Nucleus accumbens (tissue), 56 donors: ENCODE data around the gene ANKMY1.
"Not testable (repeated sequence)": the region's sequence is repeated elsewhere in the genome, so short reads cannot be mapped to it uniquely, and the experiment has no call there.

ENCODE experiments used
- DNase-seq, 56 donors: peaks; one replicate each; lab custom pipeline; 2025; lab: John Stamatoyannopoulos, UW

The ANKMY1 gene

GRCh38 chr2:240523451-240524281 lies 34.1 kb downstream of the ANKMY1 start:
- no peak for DNase-seq

GRCh38 chr2:240522406-240522805 lies 35.4 kb downstream of the ANKMY1 start:
- DNase-seq = no peak

- DNase-seq = not testable (repeated sequence)
These were observed 35.9 kb downstream of the ANKMY1 start for GRCh38 chr2:240521885-240522284.

GRCh38 chr2:240520974-240521350 lies 36.8 kb downstream of the ANKMY1 start:
- DNase-seq = no peak

GRCh38 chr2:240520130-240520973 lies 37.4 kb downstream of the ANKMY1 start:
- DNase-seq = no peak

GRCh38 chr2:240519396-240520129 lies 38.2 kb downstream of the ANKMY1 start:
- DNase-seq = no peak

GRCh38 chr2:240518981-240519380 lies 38.8 kb downstream of the ANKMY1 start:
- DNase-seq = no peak

GRCh38 chr2:240517342-240517741 lies 40.4 kb downstream of the ANKMY1 start:
- no peak for DNase-seq

- DNase-seq = no peak
These were observed 43.2 kb downstream of the ANKMY1 start for GRCh38 chr2:240514631-240515030.

GRCh38 chr2:240513549-240514287 lies 44.1 kb downstream of the ANKMY1 start:
- peak in 39 of 56 donors; percentile 4 to 72 (median 26) for DNase-seq

GRCh38 chr2:240512666-240513535 lies 44.9 kb downstream of the ANKMY1 start:
- no peak for DNase-seq

- no peak for DNase-seq
These were observed 45.7 kb downstream of the ANKMY1 start for GRCh38 chr2:240512109-240512485.

GRCh38 chr2:240511351-240512108 lies 46.3 kb downstream of the ANKMY1 start:
- DNase-seq = no peak

GRCh38 chr2:240510513-240511210 lies 47.1 kb downstream of the ANKMY1 start:
- no peak for DNase-seq

GRCh38 chr2:240509667-240510512 lies 47.9 kb downstream of the ANKMY1 start:
- no peak for DNase-seq

GRCh38 chr2:240508832-240509545 lies 48.8 kb downstream of the ANKMY1 start:
- no peak for DNase-seq
